ENCODE results near the gene SORL1.
"Not testable (repeated sequence)": the region's sequence is repeated elsewhere in the genome, so short reads cannot be mapped to it uniquely, and the experiment has no call there.

SORL1 gene

DNA sequence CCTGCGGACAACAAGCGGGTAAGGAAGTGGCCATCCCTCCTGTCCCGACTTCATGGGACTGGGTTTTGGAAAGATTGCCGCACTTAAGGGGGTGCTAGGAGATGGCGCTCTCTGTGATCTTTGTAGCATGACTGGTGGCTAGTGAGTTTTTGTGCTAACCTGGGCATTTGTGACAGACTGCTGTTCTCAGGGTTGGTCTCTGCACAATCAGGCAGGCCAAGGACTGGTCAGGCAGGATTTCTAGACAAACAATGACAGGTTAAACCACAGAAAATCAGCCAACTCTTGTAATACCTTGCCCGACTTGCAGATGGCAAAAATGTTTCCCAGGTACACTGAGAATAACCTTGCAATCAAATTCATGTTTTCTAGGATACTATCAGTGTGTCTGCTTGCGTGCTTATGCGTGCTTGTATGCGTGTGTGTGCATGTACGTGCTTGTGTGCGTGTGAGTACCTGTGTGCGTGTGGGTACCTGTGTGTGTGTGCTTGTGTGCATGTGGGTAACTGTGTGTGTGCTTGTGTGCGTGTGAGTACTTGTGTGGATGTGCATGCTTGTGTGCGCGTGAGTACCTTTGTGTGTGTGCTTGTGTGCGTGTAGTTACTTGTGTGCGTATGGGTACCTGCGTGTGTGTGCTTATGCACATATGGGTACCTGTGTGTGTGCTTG, 26.2 kb downstream of the SORL1 start:
- no peak for DNase-seq (ENCODE audit: low spot score)

GRCh38 chr11:121478895-121479697, 27.0 kb downstream of the SORL1 start:
- DNase-seq (ENCODE audit: low spot score), result no peak

DNA sequence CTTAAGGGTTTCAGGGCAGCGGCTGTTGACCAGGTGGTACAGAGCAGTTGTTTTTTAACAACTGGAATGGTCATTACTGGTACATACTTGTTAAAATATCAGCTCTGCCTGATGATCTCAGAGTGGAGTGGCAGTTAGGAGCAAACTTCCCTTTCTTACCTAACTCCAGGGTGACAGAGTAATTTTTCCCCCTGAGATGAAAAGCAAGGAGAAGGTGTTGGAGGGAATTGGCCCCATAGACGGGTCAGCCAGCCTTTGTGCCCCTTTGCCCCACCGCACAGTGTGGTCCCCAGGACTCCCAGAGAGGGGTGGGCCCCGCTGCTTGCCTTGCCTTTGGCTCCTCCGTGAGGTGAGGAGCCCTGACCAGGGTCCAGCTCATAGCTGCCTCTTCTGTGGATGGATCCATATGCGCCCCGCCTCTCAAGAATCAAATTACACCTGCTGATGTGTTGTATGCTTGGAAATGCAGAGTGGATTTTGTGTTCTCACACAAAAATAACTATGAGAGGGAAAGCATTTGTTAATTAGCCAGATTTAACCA, 27.7 kb downstream of the SORL1 start:
- DNase-seq (ENCODE audit: low spot score), result no peak

GRCh38 chr11:121481484-121482230, 29.5 kb downstream of the SORL1 start:
- DNase-seq (ENCODE audit: low spot score), result not testable (repeated sequence)

GRCh38 chr11:121482231-121483129, 30.4 kb downstream of the SORL1 start:
- no peak for DNase-seq (ENCODE audit: low spot score)

- no peak for DNase-seq (ENCODE audit: low spot score)
Observed at GRCh38 chr11:121483805-121484480, 31.8 kb downstream of the SORL1 start.

DNA sequence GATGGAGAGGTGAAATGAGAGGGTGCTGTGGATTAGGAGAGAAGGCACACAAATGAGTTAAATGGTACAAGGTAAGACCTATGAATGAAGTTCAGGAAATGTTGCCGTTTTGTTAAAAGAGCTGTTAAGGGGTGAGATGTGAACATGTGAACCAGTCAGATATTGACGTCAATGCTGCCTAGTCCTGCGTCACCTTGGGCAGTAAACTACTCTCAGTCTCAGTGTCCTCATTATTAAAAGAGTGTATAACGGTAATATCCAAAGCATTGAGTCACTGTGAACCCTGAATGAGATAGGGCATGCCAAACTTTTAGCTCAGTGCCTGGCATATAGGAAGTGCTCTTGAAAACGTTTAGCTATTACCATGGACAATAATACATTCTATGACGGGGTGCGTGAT, 33.1 kb downstream of the SORL1 start:
- DNase-seq (ENCODE audit: low spot score), result no peak

GRCh38 chr11:121486054-121486453, 33.9 kb downstream of the SORL1 start:
- no peak for DNase-seq (ENCODE audit: low spot score)

- DNase-seq (ENCODE audit: low spot score), result no peak
Observed at GRCh38 chr11:121487191-121487590, 35.1 kb downstream of the SORL1 start.

DNA sequence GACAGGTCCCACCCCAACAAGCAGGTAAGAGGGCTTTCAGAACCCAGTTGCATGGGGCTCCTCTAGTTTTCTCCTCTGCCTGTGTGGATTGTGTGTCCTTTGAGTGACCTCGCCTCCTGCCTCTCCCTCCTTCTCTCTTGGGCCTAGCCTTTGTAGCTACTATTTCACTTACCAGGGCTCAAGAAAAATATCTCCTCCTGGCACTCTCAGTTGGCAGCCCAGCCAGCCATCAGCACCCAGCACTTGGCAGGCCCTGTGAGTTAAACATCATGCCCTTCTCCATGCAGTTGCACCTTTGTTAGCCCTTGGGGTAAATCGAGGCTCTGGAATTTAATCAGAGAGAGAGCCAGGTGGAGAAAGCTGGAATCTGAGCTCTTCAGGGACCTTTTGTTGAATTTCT, 36.1 kb downstream of the SORL1 start:
- no peak for DNase-seq (ENCODE audit: low spot score)

GRCh38 chr11:121488641-121489040, 36.5 kb downstream of the SORL1 start:
- DNase-seq (ENCODE audit: low spot score), result no peak

- DNase-seq (ENCODE audit: low spot score), result peak; percentile 2
Observed at GRCh38 chr11:121489823-121490222, 37.7 kb downstream of the SORL1 start.

- no peak for DNase-seq (ENCODE audit: low spot score)
Observed at GRCh38 chr11:121494355-121495099, 42.4 kb downstream of the SORL1 start.

GRCh38 chr11:121497176-121497998, 45.3 kb downstream of the SORL1 start:
- no peak for DNase-seq (ENCODE audit: low spot score)

GRCh38 chr11:121499405-121499804, 47.3 kb downstream of the SORL1 start:
- no peak for DNase-seq (ENCODE audit: low spot score)

DNA sequence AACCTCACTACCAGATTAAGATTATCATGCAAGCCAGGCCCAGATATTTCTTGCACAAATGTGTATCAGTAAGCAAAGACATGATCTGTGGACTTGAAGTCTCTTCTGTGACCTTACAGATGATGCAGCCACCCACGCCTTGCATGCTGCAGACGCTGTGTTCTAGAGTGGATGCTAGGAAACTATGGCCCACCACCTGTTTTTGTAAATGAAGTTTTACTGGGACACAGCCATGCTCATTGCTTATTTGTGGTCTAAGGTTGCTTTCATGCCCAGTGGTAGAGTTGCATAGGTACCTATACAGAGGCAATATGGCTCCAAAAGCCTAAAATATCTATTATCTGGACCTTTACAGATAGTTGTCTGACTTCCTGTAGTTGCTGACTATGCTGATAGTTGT, 48.2 kb downstream of the SORL1 start:
- no peak for DNase-seq (ENCODE audit: low spot score)

GRCh38 chr11:121500717-121501116, 48.6 kb downstream of the SORL1 start:
- no peak for DNase-seq (ENCODE audit: low spot score)

- no peak for DNase-seq (ENCODE audit: low spot score)
Observed at GRCh38 chr11:121503051-121503450, 50.9 kb downstream of the SORL1 start.

DNA sequence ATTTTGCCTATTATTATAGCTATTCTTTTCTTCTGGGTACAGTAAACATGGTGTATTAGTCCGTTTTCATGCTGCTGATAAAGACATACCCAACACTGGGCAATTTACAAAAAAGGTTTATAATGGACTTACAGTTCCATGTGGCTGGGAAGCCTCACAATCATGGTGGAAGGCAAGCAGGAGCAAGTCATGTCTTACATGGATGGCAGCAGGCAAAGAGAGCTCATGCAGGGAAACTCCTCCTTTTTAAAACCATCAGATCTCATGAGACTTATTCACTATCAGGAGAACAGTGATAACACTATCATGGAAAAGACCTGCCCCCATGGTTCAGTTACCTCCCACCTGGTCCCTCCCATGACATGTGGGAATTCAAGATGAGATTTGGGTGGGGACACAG, 54.1 kb downstream of the SORL1 start:
- DNase-seq (ENCODE audit: low spot score), result not testable (repeated sequence)
